ENCODE results near the gene UBE2O.

UBE2O gene

GRCh38 chr17:76410328-76410965 lies 42.5 kb downstream of the UBE2O start:
- no peak for DNase-seq

GRCh38 chr17:76408037-76408849 lies 44.7 kb downstream of the UBE2O start:
- DNase-seq, result peak; percentile 72

- no peak for DNase-seq
Observed at GRCh38 chr17:76407509-76407908, 45.4 kb downstream of the UBE2O start.

GRCh38 chr17:76405967-76406647 lies 46.8 kb downstream of the UBE2O start:
- DNase-seq, result no peak

GRCh38 chr17:76405607-76405966 lies 47.4 kb downstream of the UBE2O start:
- no peak for DNase-seq

- no peak for DNase-seq
Observed at GRCh38 chr17:76404976-76405563, 47.9 kb downstream of the UBE2O start.

- no peak for DNase-seq
Observed at GRCh38 chr17:76404256-76404655, 48.7 kb downstream of the UBE2O start.

GRCh38 chr17:76402711-76403110 lies 50.2 kb downstream of the UBE2O start:
- DNase-seq, result no peak

- DNase-seq, result no peak
Observed at GRCh38 chr17:76399175-76400172, 53.5 kb downstream of the UBE2O start.

- no peak for DNase-seq
Observed at GRCh38 chr17:76398523-76399174, 54.3 kb downstream of the UBE2O start.

GRCh38 chr17:76397687-76398522 lies 55.0 kb downstream of the UBE2O start:
- DNase-seq, result peak; percentile 88

GRCh38 chr17:76397184-76397583 lies 55.8 kb downstream of the UBE2O start:
- no peak for DNase-seq

GRCh38 chr17:76395980-76396379 lies 57.0 kb downstream of the UBE2O start:
- no peak for DNase-seq

GRCh38 chr17:76394166-76394565 lies 58.8 kb downstream of the UBE2O start:
- DNase-seq, result no peak

GRCh38 chr17:76391200-76391715 lies 61.7 kb downstream of the UBE2O start:
- no peak for DNase-seq

- DNase-seq, result no peak
Observed at GRCh38 chr17:76390003-76390421, 62.9 kb downstream of the UBE2O start.

- no peak for DNase-seq
Observed at GRCh38 chr17:76388966-76389888, 63.7 kb downstream of the UBE2O start.

GRCh38 chr17:76386966-76387765 lies 65.8 kb downstream of the UBE2O start:
- no peak for DNase-seq

Measured in activated CD4-positive, alpha-beta T cell treated with anti-CD3 and anti-CD28 coated beads, Interleukin-10, Interleukin-2, amounts not matched to agents 100 ng/mL and 50 ng/mL, durations not matched to agents 16 hours and 8 hours (primary cell).